Measurements from ENCODE around the gene SIGLEC7.

The SIGLEC7 gene

GRCh38 chr19:51108066-51108804, 33.9 kb upstream of the SIGLEC7 start, which contains the start of gene CTU1 (continued):
- TF ChIP-seq BACH2 (CRISPR knock-in tag; IDR thresholded peaks at IDR 0.05; ENCODE audit: borderline replicate concordance), result no peak
- no peak for TF ChIP-seq POU6F1 (CRISPR knock-in tag; IDR thresholded peaks at IDR 0.05; ENCODE audit: borderline replicate concordance, low read depth)

- no peak for TF ChIP-seq TCF4 (CRISPR knock-in tag; IDR thresholded peaks at IDR 0.05; ENCODE audit: borderline replicate concordance)
- TF ChIP-seq ZFP30 (CRISPR knock-in tag; IDR thresholded peaks at IDR 0.05), result no peak
- no peak for TF ChIP-seq ZNF70 (CRISPR knock-in tag; IDR thresholded peaks at IDR 0.05)
- no peak for TF ChIP-seq GLIS3 (CRISPR knock-in tag; IDR thresholded peaks at IDR 0.05)
- no peak for TF ChIP-seq ZC3H10 (CRISPR knock-in tag; IDR thresholded peaks at IDR 0.05)
- TF ChIP-seq SNAI2 (CRISPR knock-in tag; IDR thresholded peaks at IDR 0.05), result no peak
- no peak for TF ChIP-seq ZNF565 (CRISPR knock-in tag; conservative IDR thresholded peaks at IDR 0.05; ENCODE audit: low read depth)
- no peak for TF ChIP-seq ZNF8 (CRISPR knock-in tag; IDR thresholded peaks at IDR 0.05)
- TF ChIP-seq OSR1 (CRISPR knock-in tag; IDR thresholded peaks at IDR 0.05), result no peak
- no peak for TF ChIP-seq ESRRG (CRISPR knock-in tag; IDR thresholded peaks at IDR 0.05)
- no peak for TF ChIP-seq RARB (CRISPR knock-in tag; IDR thresholded peaks at IDR 0.05)
- TF ChIP-seq CSDC2 (CRISPR knock-in tag; IDR thresholded peaks at IDR 0.05), result no peak
- TF ChIP-seq, protein P1, sequence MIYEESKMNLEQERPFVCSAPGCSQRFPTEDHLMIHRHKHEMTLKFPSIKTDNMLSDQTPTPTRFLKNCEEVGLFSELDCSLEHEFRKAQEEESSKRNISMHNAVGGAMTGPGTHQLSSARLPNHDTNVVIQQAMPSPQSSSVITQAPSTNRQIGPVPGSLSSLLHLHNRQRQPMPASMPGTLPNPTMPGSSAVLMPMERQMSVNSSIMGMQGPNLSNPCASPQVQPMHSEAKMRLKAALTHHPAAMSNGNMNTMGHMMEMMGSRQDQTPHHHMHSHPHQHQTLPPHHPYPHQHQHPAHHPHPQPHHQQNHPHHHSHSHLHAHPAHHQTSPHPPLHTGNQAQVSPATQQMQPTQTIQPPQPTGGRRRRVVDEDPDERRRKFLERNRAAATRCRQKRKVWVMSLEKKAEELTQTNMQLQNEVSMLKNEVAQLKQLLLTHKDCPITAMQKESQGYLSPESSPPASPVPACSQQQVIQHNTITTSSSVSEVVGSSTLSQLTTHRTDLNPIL (CRISPR knock-in tag; IDR thresholded peaks at IDR 0.05; ENCODE audit: low read depth), result no peak
- no peak for TF ChIP-seq ARNTL (CRISPR knock-in tag; IDR thresholded peaks at IDR 0.05; ENCODE audit: borderline replicate concordance, low read depth)
- TF ChIP-seq TSHZ2 (CRISPR knock-in tag; IDR thresholded peaks at IDR 0.05), result no peak
- no peak for TF ChIP-seq CSRNP3 (CRISPR knock-in tag; IDR thresholded peaks at IDR 0.05)
- no peak for TF ChIP-seq POU6F1 (CRISPR knock-in tag; IDR thresholded peaks at IDR 0.05; ENCODE audit: borderline replicate concordance, low read depth)
Observed at GRCh38 chr19:51108805-51109146, 33.3 kb upstream of the SIGLEC7 start.

DNA sequence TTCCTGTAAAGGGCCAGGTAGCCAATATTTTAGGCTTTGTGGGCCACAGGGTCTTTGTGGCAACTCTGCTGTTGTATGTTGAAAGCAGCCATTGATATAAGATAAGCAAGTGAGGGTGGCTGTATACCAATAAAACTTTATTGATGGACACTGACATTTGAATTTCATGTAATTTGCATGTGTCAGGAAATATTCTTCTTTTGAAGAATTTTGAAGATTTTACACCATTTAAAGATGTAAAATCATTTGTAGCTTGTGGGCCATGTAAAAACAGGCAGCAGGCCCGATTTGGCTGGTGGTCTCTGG, 31.5 kb upstream of the SIGLEC7 start:
- no peak for ATAC-seq
- TF ChIP-seq ARNTL (CRISPR knock-in tag; IDR thresholded peaks at IDR 0.05; ENCODE audit: borderline replicate concordance, low read depth), result no peak
- TF ChIP-seq GLIS3 (CRISPR knock-in tag; IDR thresholded peaks at IDR 0.05), result no peak
- no peak for TF ChIP-seq ZNF70 (CRISPR knock-in tag; IDR thresholded peaks at IDR 0.05)
- no peak for TF ChIP-seq SNAI2 (CRISPR knock-in tag; IDR thresholded peaks at IDR 0.05)
- no peak for TF ChIP-seq TSHZ2 (CRISPR knock-in tag; IDR thresholded peaks at IDR 0.05)
- no peak for TF ChIP-seq TCF4 (CRISPR knock-in tag; IDR thresholded peaks at IDR 0.05; ENCODE audit: borderline replicate concordance)
- no peak for TF ChIP-seq PPARA (CRISPR knock-in tag; IDR thresholded peaks at IDR 0.05; ENCODE audit: borderline replicate concordance)
- TF ChIP-seq ISL1 (CRISPR knock-in tag; IDR thresholded peaks at IDR 0.05), result no peak
- TF ChIP-seq BACH2 (CRISPR knock-in tag; IDR thresholded peaks at IDR 0.05; ENCODE audit: borderline replicate concordance), result no peak
- no peak for TF ChIP-seq CSRNP3 (CRISPR knock-in tag; IDR thresholded peaks at IDR 0.05)
- no peak for TF ChIP-seq OSR1 (CRISPR knock-in tag; IDR thresholded peaks at IDR 0.05)
- TF ChIP-seq CSDC2 (CRISPR knock-in tag; IDR thresholded peaks at IDR 0.05), result no peak

More at GRCh38 chr19:51108805-51109146, 33.3 kb upstream of the SIGLEC7 start:
- peak; percentile 46 for ATAC-seq

All from SK-N-SH treated with all-trans-retinoic acid at 6 μM for 48 hours (cell line).